HEK293T (cell line): ENCODE data around the gene TSPOAP1.

Experiments used
- ELF4 ChIP-seq: fragments of 450-650 bp; IDR thresholded peaks from 2 replicates; pipeline ENCODE4 v1.6.1; 2017; ENCODE audit warnings: antibody characterized with exemption
- FOXA1 ChIP-seq: fragments of 450-650 bp; IDR thresholded peaks from 2 replicates; pipeline ENCODE4 v1.6.1; 2016; ENCODE audit warnings: mild to moderate bottlenecking
- FOXK2 ChIP-seq: fragments of 450-650 bp; IDR thresholded peaks from 2 replicates; pipeline ENCODE4 v1.6.1; 2016; ENCODE audit warnings: mild to moderate bottlenecking
- FOXM1 ChIP-seq: fragments of 450-650 bp; IDR thresholded peaks from 2 replicates; pipeline ENCODE4 v1.6.1; 2017; ENCODE audit warnings: mild to moderate bottlenecking, borderline replicate concordance
- LEF1 ChIP-seq: fragments of 450-650 bp; IDR thresholded peaks from 2 replicates; pipeline ENCODE4 v1.6.1; 2017; ENCODE audit warnings: mild to moderate bottlenecking, borderline replicate concordance
- SP1 ChIP-seq: fragments of 450-650 bp; IDR thresholded peaks from 2 replicates; pipeline ENCODE4 v1.6.1; 2017
- SUZ12 ChIP-seq: fragments of 450-650 bp; IDR thresholded peaks from 2 replicates; pipeline ENCODE4 v1.6.1; 2016; ENCODE audit warnings: mild to moderate bottlenecking

DNA sequence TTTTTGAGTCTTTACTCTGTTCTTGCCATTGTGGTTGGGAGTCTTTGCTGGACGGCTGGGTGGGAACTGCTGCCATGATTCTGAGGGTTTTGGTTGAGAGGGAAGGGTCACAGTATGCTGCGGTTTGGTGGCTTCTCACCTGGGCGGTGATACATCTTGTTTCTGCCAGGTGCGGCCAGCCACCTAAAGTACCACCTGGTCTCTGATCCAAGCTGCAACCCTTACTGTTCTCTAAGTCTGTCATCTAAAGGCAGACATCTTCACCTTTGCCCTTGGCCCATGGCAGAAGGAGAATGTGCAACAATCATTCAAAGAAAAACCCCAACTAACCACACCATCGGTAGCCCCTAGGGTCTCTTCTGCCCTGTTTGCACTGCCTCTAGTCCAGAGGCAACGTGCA, 28.3 kb downstream of the TSPOAP1 start:
- TF ChIP-seq FOXK2 (no peak), FOXA1 (no peak), SP1 (no peak), FOXM1 (no peak), ELF4 (no peak), LEF1 (no peak), SUZ12 (no peak)
